Astrocyte (in vitro differentiated cells and primary cell): Measurements from ENCODE around the gene IGSF22.

Source experiments
- CTCF ChIP-seq: IDR thresholded peaks from 2 replicates; pipeline ENCODE4 v1.5.1; 2011; ENCODE audit warnings: low read depth, mild to moderate bottlenecking, inconsistent platforms, low read length, moderate library complexity; ENCODE audit not compliant: insufficient read depth
- EZH2 ChIP-seq: IDR thresholded peaks from 2 replicates; pipeline ENCODE4 v1.6.1; 2012; ENCODE audit warnings: mild to moderate bottlenecking, low read length, inconsistent platforms; ENCODE audit not compliant: insufficient read depth

DNA sequence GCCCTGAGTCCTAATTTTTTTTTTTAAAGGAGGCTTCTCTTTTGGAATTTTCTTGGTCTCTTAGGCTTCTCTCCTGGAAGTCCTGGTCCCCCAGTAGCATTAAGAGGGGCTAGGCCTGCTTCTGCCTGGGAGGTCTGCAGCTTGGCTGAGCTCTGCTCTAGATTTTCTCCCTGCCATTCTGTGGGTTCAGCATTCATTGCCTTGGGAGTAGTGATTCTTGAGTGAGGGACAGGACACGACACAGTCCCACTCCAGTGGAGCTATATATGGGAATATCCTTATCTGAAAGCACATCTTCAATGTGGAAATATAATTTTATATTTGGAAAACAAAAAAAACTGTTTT lies 3.7 kb downstream of the IGSF22 start:
- TF ChIP-seq CTCF (no peak), EZH2 (no peak)
